PC-3 (cell line): ENCODE results near the gene EXOC6B. TPM values are rescaled to one million over a fixed set of nuclear protein-coding genes. Genes with fewer than 3 reads are reported as not detected.

Experiments
- ATAC-seq: fragments of 200-7000 bp; cut with Tn5 transposase; 2 replicates; pipeline ENCODE4 v1.9.1; 2020; ENCODE audit warnings: mild to moderate bottlenecking, moderate library complexity
- BruUV-seq: library from RNA; stranded (reverse); fragments of 400-500 nt; replicated peaks from 2 replicates; lab custom pipeline; 2021; lab: Mats Ljungman, UMichigan
- CTCF ChIA-PET: fragments of 300-600 bp; sonication (Branson Sonifier 250); formaldehyde crosslinking; loops from one replicate; lab custom pipeline; 2022; ENCODE audit warnings: antibody characterized with exemption; lab: Charles Lee
- POLR2A ChIA-PET: fragments of 300-600 bp; sonication (Branson Sonifier 250); formaldehyde crosslinking; loops from one replicate; lab custom pipeline; 2022; ENCODE audit warnings: antibody characterized with exemption; ENCODE audit not compliant: unreplicated experiment; lab: Charles Lee
- DNase-seq: peaks from one replicate; pipeline ENCODE4 v3.0.0-alpha.2; 2015
- H2AFZ ChIP-seq: fragments of 300-600 bp; sonication (generic); 2 replicates; pipeline ENCODE4 v1.6.0; 2016; ENCODE audit warnings: antibody characterized with exemption, low read length
- H3F3A ChIP-seq: fragments of 300-600 bp; sonication (generic); one replicate; pipeline ENCODE4 v1.6.0; 2017; ENCODE audit warnings: antibody characterized with exemption, low read length, control low read depth, mild to moderate bottlenecking; ENCODE audit not compliant: unreplicated experiment
- H3K27ac ChIP-seq: fragments of 300-600 bp; sonication (generic); 2 replicates; pipeline ENCODE4 v1.5.1; 2016; ENCODE audit warnings: mild to moderate bottlenecking, low read length
- H3K27me3 ChIP-seq: fragments of 300-600 bp; sonication (generic); 2 replicates; pipeline ENCODE4 v1.6.1; 2016; ENCODE audit warnings: low read length, mixed read lengths
- H3K36me3 ChIP-seq: fragments of 300-600 bp; sonication (generic); 2 replicates; pipeline ENCODE4 v1.6.1; 2016; ENCODE audit warnings: low read depth, mixed run types, low read length, mixed read lengths
- H3K4me1 ChIP-seq: fragments of 300-600 bp; sonication (generic); 2 replicates; pipeline ENCODE4 v1.5.1; 2016; ENCODE audit warnings: low read length; ENCODE audit not compliant: insufficient read depth
- H3K4me2 ChIP-seq: fragments of 300-600 bp; sonication (generic); 2 replicates; pipeline ENCODE4 v1.6.0; 2016; ENCODE audit warnings: low read length
- H3K4me3 ChIP-seq: fragments of 300-600 bp; sonication (generic); 2 replicates; pipeline ENCODE4 v1.5.1; 2016; ENCODE audit warnings: mild to moderate bottlenecking, low read length, mixed read lengths
- H3K79me2 ChIP-seq: fragments of 300-600 bp; sonication (generic); 2 replicates; pipeline ENCODE4 v1.6.1; 2017; ENCODE audit warnings: low read length, mixed read lengths
- H3K9ac ChIP-seq: fragments of 300-600 bp; sonication (generic); 2 replicates; pipeline ENCODE4 v1.6.0; 2016; ENCODE audit warnings: mild to moderate bottlenecking, low read length
- H3K9me2 ChIP-seq: fragments of 300-600 bp; sonication (generic); replicated peaks from 2 replicates; pipeline ENCODE4 v1.6.1; 2016; ENCODE audit warnings: mixed run types, low read length, mixed read lengths
- H3K9me3 ChIP-seq: fragments of 300-600 bp; sonication (generic); 2 replicates; pipeline ENCODE4 v1.6.1; 2016; ENCODE audit warnings: low read length, mixed read lengths
- H4K20me1 ChIP-seq: fragments of 300-600 bp; sonication (generic); 2 replicates; pipeline ENCODE4 v1.6.1; 2016; ENCODE audit warnings: low read length, mixed read lengths
- CTCF ChIP-seq: fragments of 300-600 bp; sonication (generic); conservative IDR thresholded peaks from 2 replicates; pipeline ENCODE4 v1.5.1; 2017; ENCODE audit warnings: antibody characterized with exemption, low read depth, mild to moderate bottlenecking, low read length
- EZH2 ChIP-seq: fragments of 300-600 bp; sonication (generic); IDR thresholded peaks from one replicate; pipeline ENCODE4 v1.6.1; 2017; ENCODE audit warnings: antibody characterized with exemption, mild to moderate bottlenecking, low read length; ENCODE audit not compliant: unreplicated experiment
- EZH2phosphoT487 ChIP-seq: fragments of 300-600 bp; sonication (generic); IDR thresholded peaks from 2 replicates; pipeline ENCODE4 v1.6.1; 2018; ENCODE audit warnings: mild to moderate bottlenecking, antibody characterized with exemption, low read length, borderline replicate concordance
- intact Hi-C: fragments of 100-400 bp; cut with micrococcal nuclease; formaldehyde crosslinking; loops from 2 replicates; pipeline ENCODE4 v1.9.0; 2023
- total RNA-seq: library from RNA; depleted of rRNA; stranded (reverse); fragments of >200 nt; gene quantifications from 2 replicates; pipeline ENCODE4 v1.2.3, GENCODE V29; 2014

The EXOC6B gene
- total RNA-seq, 1 experiment from 2014 or later: 13.9 TPM

- no peaks in the 10 kb centered on the region for H3K36me3 ChIP-seq
- no peak overlapping the region for H3K9ac ChIP-seq
- ChIA-PET POLR2A (no interaction called here), CTCF (no interaction called here)
- H3K9me3 ChIP-seq: no peaks in the 10 kb centered on the region
- BruUV-seq: no TSS peak
- peaks cover 11% of the 10 kb centered on the region for H3K27me3 ChIP-seq
- no peak overlapping the region for H3K4me2 ChIP-seq
- H3K27ac ChIP-seq: no peak overlapping the region
- H3K9me2 ChIP-seq: no peaks in the 10 kb centered on the region
- H4K20me1 ChIP-seq: no peaks in the 10 kb centered on the region
- H3K79me2 ChIP-seq: no peaks in the 10 kb centered on the region
- intact Hi-C loops: loop anchor here (5.0 kb wide), 2 partner anchors 361 to 546 kb away; no protein-coding TSS in a partner anchor
- no peaks in the 10 kb centered on the region for H3F3A ChIP-seq
- ATAC-seq (no peak), DNase-seq (no peak)
- H3K4me3 ChIP-seq: no peak overlapping the region
- H2AFZ ChIP-seq: no peak overlapping the region
- TF ChIP-seq EZH2phosphoT487 (no peak), EZH2 (no peak), CTCF (no peak)
- peaks cover 16% of the 10 kb centered on the region for H3K4me1 ChIP-seq
These were observed 672.6 kb downstream of the EXOC6B start for GRCh38 chr2:72153026-72153791.

GRCh38 chr2:72150861-72151356 is 674.9 kb downstream of the EXOC6B start:
- H3K9me3 ChIP-seq: no peaks in the 10 kb centered on the region
- H3K27me3 ChIP-seq: peaks cover 29% of the 10 kb centered on the region
- peaks cover 21% of the 10 kb centered on the region for H3K4me1 ChIP-seq
- H3K4me2 ChIP-seq: peak overlapping the region; percentile 83
- H3K36me3 ChIP-seq: no peaks in the 10 kb centered on the region
- ATAC-seq (peak; percentile 8), DNase-seq (peak; percentile 22)
- no peaks in the 10 kb centered on the region for H3K79me2 ChIP-seq
- H3K27ac ChIP-seq: no peak overlapping the region
- CTCF ChIA-PET: interaction anchor here (0.5 to 1.7 kb wide), 10 partner anchors 13 to 429 kb away, joined by 3 to 47 read pairs (median 6); no protein-coding TSS in a partner anchor
- no peak overlapping the region for H3K9ac ChIP-seq
- H3K4me3 ChIP-seq: peak overlapping the region; percentile 74; the same call in 1 of the 2 replicates
- TF ChIP-seq EZH2: no peak
- TF ChIP-seq CTCF: 0 out of 2 replicates have a peak, but pooled peaks have one; percentile 14
- H3F3A ChIP-seq: no peaks in the 10 kb centered on the region
- POLR2A ChIA-PET: interaction anchor here (0.6 kb wide), 1 partner anchor 126 kb away, joined by 4 read pairs; no protein-coding TSS in a partner anchor
- intact Hi-C loops: loop anchor here (1.0 to 5.0 kb wide), 8 partner anchors 217 to 606 kb away; no protein-coding TSS in a partner anchor
- BruUV-seq: no TSS peak
- peak overlapping the region; percentile 65; the same call in 1 of the 2 replicates for H2AFZ ChIP-seq
- no peaks in the 10 kb centered on the region for H4K20me1 ChIP-seq
- no peaks in the 10 kb centered on the region for H3K9me2 ChIP-seq
